ENCODE data around the gene DRD3. TPM values are rescaled to one million over a fixed set of nuclear protein-coding genes. Genes with fewer than 3 reads are reported as not detected.

Gene DRD3
- total and polyA plus RNA-seq, 5 experiments from 2014 or later, result 0.12 to 0.23 (median 0.16) TPM; not detected in 2

- Mint-ChIP-seq H3K27ac (peak overlapping the region in 1 of 10 donors; percentile 95), H3K4me3 (peak overlapping the region in 2 of 10 donors; percentile 10 to 15), H3K4me1 (peaks cover 16 to 28% (median 22%) of the 10 kb centered on the region in 4 donors), H3K27me3 (no peaks in the 10 kb centered on the region), H3K36me3 (peaks cover 0 to 3% (median 0%) of the 10 kb centered on the region in 3 donors), H3K9me3 (peaks cover 0 to 2% (median 0%) of the 10 kb centered on the region in 9 donors)
- POLR2A ChIA-PET, result interaction anchor here (8.7 kb wide), 1 partner anchor 13 kb away, joined by 365 read pairs; the partner anchor contains the start of gene ZNF80
- DNase-seq (no peak), ATAC-seq (no peak)
These were observed 37.5 kb upstream of the DRD3 start for GRCh38 chr3:114216186-114216970.

- peak; percentile 69 to 78 for ATAC-seq
- peaks cover 0 to 5% (median 0%) of the 10 kb centered on the region in 3 donors for H3K36me3 Mint-ChIP-seq
- H3K4me3 Mint-ChIP-seq, result no peak overlapping the region
- no peak overlapping the region for H3K27ac Mint-ChIP-seq
- POLR2A ChIA-PET, result interaction anchor here (0.6 to 8.7 kb wide), 17 partner anchors 10 to 468 kb away, joined by 3 to 365 read pairs (median 5); partner anchors contain the start of genes ATP6V1A, TIGIT and ZNF80
- H3K9me3 Mint-ChIP-seq, result peaks cover 0 to 4% (median 0%) of the 10 kb centered on the region in 9 donors
- no peaks in the 10 kb centered on the region for H3K27me3 Mint-ChIP-seq
- H3K4me1 Mint-ChIP-seq, result peaks cover 6 to 24% (median 16%) of the 10 kb centered on the region in 4 donors
- DNase-seq, result peak in 9 of 10 donors; percentile 31 to 87 (median 74)
These were observed 35.9 kb upstream of the DRD3 start for GRCh38 chr3:114214542-114215341.

GRCh38 chr3:114213627-114214541 lies 35.0 kb upstream of the DRD3 start:
- ATAC-seq (peak; percentile 50 to 53), DNase-seq (peak; percentile 28 to 86 (median 68))
- peaks cover 0 to 5% (median 0%) of the 10 kb centered on the region in 3 donors for H3K36me3 Mint-ChIP-seq
- no peak overlapping the region for H3K4me3 Mint-ChIP-seq
- H3K9me3 Mint-ChIP-seq, result peaks cover 0 to 4% (median 0%) of the 10 kb centered on the region in 9 donors
- no peaks in the 10 kb centered on the region for H3K27me3 Mint-ChIP-seq
- POLR2A ChIA-PET, result interaction anchor here (0.6 to 8.7 kb wide), 35 partner anchors 9 to 1881 kb away, joined by 3 to 365 read pairs (median 5); partner anchors contain the start of genes ATP6V1A, CCDC191, CD200 and NAA50
- peaks cover 0 to 21% (median 14%) of the 10 kb centered on the region in 4 donors for H3K4me1 Mint-ChIP-seq
- no peak overlapping the region for H3K27ac Mint-ChIP-seq

GRCh38 chr3:114213292-114213626 lies 34.4 kb upstream of the DRD3 start:
- peaks cover 0 to 5% (median 0%) of the 10 kb centered on the region in 3 donors for H3K36me3 Mint-ChIP-seq
- no peaks in the 10 kb centered on the region for H3K27me3 Mint-ChIP-seq
- H3K9me3 Mint-ChIP-seq, result peaks cover 0 to 4% (median 0%) of the 10 kb centered on the region in 9 donors
- H3K4me3 Mint-ChIP-seq, result no peak overlapping the region
- DNase-seq, result no peak
- peaks cover 0 to 21% (median 13%) of the 10 kb centered on the region in 4 donors for H3K4me1 Mint-ChIP-seq
- no peak overlapping the region for H3K27ac Mint-ChIP-seq
- ATAC-seq, result no peak
- POLR2A ChIA-PET, result interaction anchor here (0.6 to 8.7 kb wide), 28 partner anchors 9 to 1446 kb away, joined by 3 to 365 read pairs (median 6); partner anchors contain the start of genes ATP6V1A, CCDC191, NAA50 and QTRT2

- peak overlapping the region in 4 of 10 donors; percentile 21 to 42 (median 32) for H3K4me3 Mint-ChIP-seq
- DNase-seq, result no peak
- peaks cover 0 to 24% (median 11%) of the 10 kb centered on the region in 4 donors for H3K4me1 Mint-ChIP-seq
- H3K27me3 Mint-ChIP-seq, result no peaks in the 10 kb centered on the region
- ATAC-seq, result no peak
- POLR2A ChIA-PET, result interaction anchor here (0.8 to 8.7 kb wide), 12 partner anchors 8 to 1446 kb away, joined by 3 to 365 read pairs (median 7); partner anchors contain the start of genes ATP6V1A, NAA50, TIGIT and USF3
- peaks cover 0 to 4% (median 0%) of the 10 kb centered on the region in 9 donors for H3K9me3 Mint-ChIP-seq
- H3K36me3 Mint-ChIP-seq, result peaks cover 0 to 5% (median 0%) of the 10 kb centered on the region in 3 donors
- H3K27ac Mint-ChIP-seq, result peak overlapping the region in 1 of 10 donors; percentile 82
These were observed 33.8 kb upstream of the DRD3 start for GRCh38 chr3:114212646-114213045.

- Mint-ChIP-seq H3K36me3 (peaks cover 0 to 5% (median 0%) of the 10 kb centered on the region in 3 donors), H3K27ac (peak overlapping the region in 1 of 10 donors; percentile 22), H3K4me1 (peaks cover 0 to 16% (median 4%) of the 10 kb centered on the region in 4 donors), H3K4me3 (no peak overlapping the region), H3K9me3 (peaks cover 0 to 4% (median 0%) of the 10 kb centered on the region in 9 donors), H3K27me3 (no peaks in the 10 kb centered on the region)
- ATAC-seq (no peak), DNase-seq (no peak)
- POLR2A ChIA-PET, result no interaction called here
These were observed 28.9 kb upstream of the DRD3 start for GRCh38 chr3:114207768-114208167.

GRCh38 chr3:114206342-114206741 lies 27.5 kb upstream of the DRD3 start:
- Mint-ChIP-seq H3K9me3 (peaks cover 0 to 4% (median 0%) of the 10 kb centered on the region in 9 donors), H3K4me3 (no peak overlapping the region), H3K27me3 (no peaks in the 10 kb centered on the region), H3K36me3 (peaks cover 0 to 5% (median 0%) of the 10 kb centered on the region in 3 donors), H3K4me1 (peaks cover 0 to 3% (median 0%) of the 10 kb centered on the region in 4 donors), H3K27ac (no peak overlapping the region)
- ATAC-seq (no peak), DNase-seq (no peak)
- POLR2A ChIA-PET, result no interaction called here

- Mint-ChIP-seq H3K4me3 (no peak overlapping the region), H3K36me3 (peaks cover 0 to 5% (median 0%) of the 10 kb centered on the region in 3 donors), H3K4me1 (peaks cover 0 to 3% (median 0%) of the 10 kb centered on the region in 4 donors), H3K27ac (no peak overlapping the region), H3K27me3 (no peaks in the 10 kb centered on the region), H3K9me3 (peaks cover 0 to 4% (median 0%) of the 10 kb centered on the region in 9 donors)
- DNase-seq, result no peak
- POLR2A ChIA-PET, result interaction anchor here (2.0 kb wide), 1 partner anchor 8 kb away, joined by 7 read pairs; no protein-coding TSS in a partner anchor
- no peak for ATAC-seq
These were observed 26.7 kb upstream of the DRD3 start for GRCh38 chr3:114205541-114205940.

- POLR2A ChIA-PET, result no interaction called here
- Mint-ChIP-seq H3K4me3 (no peak overlapping the region), H3K36me3 (no peaks in the 10 kb centered on the region), H3K27ac (no peak overlapping the region), H3K27me3 (no peaks in the 10 kb centered on the region), H3K9me3 (peaks cover 0 to 1% (median 0%) of the 10 kb centered on the region in 9 donors), H3K4me1 (no peaks in the 10 kb centered on the region)
- DNase-seq (no peak), ATAC-seq (no peak)
These were observed 15.9 kb upstream of the DRD3 start for GRCh38 chr3:114194750-114195149.

- Mint-ChIP-seq H3K4me1 (no peaks in the 10 kb centered on the region), H3K27ac (no peak overlapping the region), H3K9me3 (peaks cover 0 to 1% (median 0%) of the 10 kb centered on the region in 9 donors), H3K4me3 (no peak overlapping the region), H3K36me3 (no peaks in the 10 kb centered on the region), H3K27me3 (peaks cover 0 to 2% (median 0%) of the 10 kb centered on the region in 5 donors)
- ATAC-seq (no peak), DNase-seq (no peak)
- POLR2A ChIA-PET, result no interaction called here
These were observed 13.3 kb upstream of the DRD3 start for GRCh38 chr3:114192136-114192535.

GRCh38 chr3:114186501-114186900 lies 7.6 kb upstream of the DRD3 start:
- DNase-seq (no peak), ATAC-seq (no peak)
- H3K27ac Mint-ChIP-seq, result peak overlapping the region in 1 of 10 donors; percentile 80
- H3K36me3 Mint-ChIP-seq, result peaks cover 0 to 18% (median 8%) of the 10 kb centered on the region in 3 donors
- H3K4me3 Mint-ChIP-seq, result no peak overlapping the region
- peaks cover 0 to 3% (median under 1%) of the 10 kb centered on the region in 4 donors for H3K4me1 Mint-ChIP-seq
- POLR2A ChIA-PET, result no interaction called here
- H3K27me3 Mint-ChIP-seq, result peaks cover 0 to 2% (median 0%) of the 10 kb centered on the region in 5 donors
- peaks cover 0 to 32% (median 12%) of the 10 kb centered on the region in 9 donors for H3K9me3 Mint-ChIP-seq

Data from naive thymus-derived CD8-positive, alpha-beta T cell (primary cell).